LNCAP (cell line): ENCODE results near the gene PLIN4.

ENCODE experiments used
- CTCF ChIP-seq: fragments of 450-650 bp; IDR thresholded peaks from 2 replicates; pipeline ENCODE4 v1.5.1; 2017; ENCODE audit warnings: mild to moderate bottlenecking

PLIN4 gene

GRCh38 chr19:4493104-4493928 is 25.0 kb downstream of the PLIN4 start:
- no peak for TF ChIP-seq CTCF

- no peak for TF ChIP-seq CTCF
Observed at GRCh38 chr19:4492337-4493103, 25.8 kb downstream of the PLIN4 start.

GRCh38 chr19:4491446-4491845 is 26.8 kb downstream of the PLIN4 start:
- TF ChIP-seq CTCF, result no peak

- no peak for TF ChIP-seq CTCF
Observed at GRCh38 chr19:4488496-4488895, 29.8 kb downstream of the PLIN4 start.

- no peak for TF ChIP-seq CTCF
Observed at GRCh38 chr19:4487572-4487971, 30.7 kb downstream of the PLIN4 start.

- TF ChIP-seq CTCF, result no peak
Observed at GRCh38 chr19:4483385-4483784, 34.9 kb downstream of the PLIN4 start.

GRCh38 chr19:4482721-4483364 is 35.4 kb downstream of the PLIN4 start:
- TF ChIP-seq CTCF, result no peak
